OCI-M2 (cell line): Measurements from ENCODE around the gene CCNE1.
"Not testable (repeated sequence)": the region's sequence is repeated elsewhere in the genome, so short reads cannot be mapped to it uniquely, and the experiment has no call there.

Experiments used
- DNase-seq: peaks from one replicate; lab custom pipeline; 2025; ENCODE audit not compliant: unreplicated experiment; lab: John Stamatoyannopoulos, UW

The CCNE1 gene

DNA sequence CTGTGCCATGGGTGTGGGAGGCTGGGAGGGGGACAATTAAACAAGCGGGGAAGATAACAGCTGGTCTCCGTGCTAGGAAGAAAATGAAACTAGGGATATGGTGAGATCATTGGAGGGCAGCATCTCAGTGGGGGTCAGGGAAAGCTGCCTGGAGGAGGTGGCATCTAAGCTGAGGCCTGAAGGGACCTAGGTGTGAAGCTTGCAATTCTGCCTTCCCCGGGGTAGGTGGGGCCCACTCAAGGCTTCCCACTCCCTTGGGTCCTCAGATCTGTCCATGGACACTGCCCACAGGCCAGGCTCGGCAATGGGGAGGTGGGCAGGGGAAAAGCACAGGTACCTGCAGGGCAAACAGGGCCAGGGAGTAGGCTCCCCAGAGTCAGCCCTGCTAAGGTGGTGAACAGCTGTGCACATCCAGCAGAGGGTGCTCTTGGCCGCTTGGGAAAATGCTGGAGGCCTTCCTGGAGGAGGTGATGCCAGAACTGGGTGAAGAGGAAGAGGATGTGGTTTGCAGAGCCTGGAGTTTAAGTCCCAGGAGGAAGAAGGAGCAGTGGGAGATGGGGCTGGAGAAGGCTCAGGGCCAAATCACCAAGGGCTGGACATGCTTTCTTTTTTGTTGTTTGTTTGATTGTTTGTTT is 25.7 kb upstream of the CCNE1 start:
- no peak for DNase-seq

- no peak for DNase-seq
Observed at GRCh38 chr19:29787281-29787680, 24.5 kb upstream of the CCNE1 start.

GRCh38 chr19:29789007-29789406 is 22.8 kb upstream of the CCNE1 start:
- DNase-seq: no peak

GRCh38 chr19:29793116-29793727 is 18.6 kb upstream of the CCNE1 start:
- no peak for DNase-seq

DNA sequence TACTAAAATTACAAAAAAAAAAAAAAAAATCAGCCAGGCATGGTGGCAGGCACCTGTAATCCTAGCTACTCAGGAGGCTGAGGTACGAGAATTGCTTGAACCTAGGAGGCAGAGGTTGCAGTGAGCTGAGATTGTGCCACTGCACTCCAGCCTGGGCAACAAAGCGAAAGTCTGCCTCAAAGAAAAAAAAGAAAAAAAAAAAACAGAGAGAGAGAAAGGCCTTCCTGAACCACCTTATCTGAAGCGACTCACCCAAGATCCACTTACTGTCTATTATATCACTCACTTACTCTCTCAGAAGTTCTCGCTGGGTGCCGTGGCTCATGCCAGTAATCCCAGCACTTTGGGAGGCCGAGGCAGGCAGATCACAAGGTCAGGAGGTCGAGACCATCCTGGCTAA is 17.3 kb upstream of the CCNE1 start:
- not testable (repeated sequence) for DNase-seq

- DNase-seq: no peak
Observed at GRCh38 chr19:29795461-29796172, 16.2 kb upstream of the CCNE1 start.

- DNase-seq: no peak
Observed at GRCh38 chr19:29796173-29796573, 15.6 kb upstream of the CCNE1 start.

GRCh38 chr19:29798774-29799497 is 12.9 kb upstream of the CCNE1 start:
- no peak for DNase-seq

- no peak for DNase-seq
Observed at GRCh38 chr19:29800100-29800825, 11.5 kb upstream of the CCNE1 start.

- not testable (repeated sequence) for DNase-seq
Observed at GRCh38 chr19:29803951-29804350, 7.8 kb upstream of the CCNE1 start.

DNA sequence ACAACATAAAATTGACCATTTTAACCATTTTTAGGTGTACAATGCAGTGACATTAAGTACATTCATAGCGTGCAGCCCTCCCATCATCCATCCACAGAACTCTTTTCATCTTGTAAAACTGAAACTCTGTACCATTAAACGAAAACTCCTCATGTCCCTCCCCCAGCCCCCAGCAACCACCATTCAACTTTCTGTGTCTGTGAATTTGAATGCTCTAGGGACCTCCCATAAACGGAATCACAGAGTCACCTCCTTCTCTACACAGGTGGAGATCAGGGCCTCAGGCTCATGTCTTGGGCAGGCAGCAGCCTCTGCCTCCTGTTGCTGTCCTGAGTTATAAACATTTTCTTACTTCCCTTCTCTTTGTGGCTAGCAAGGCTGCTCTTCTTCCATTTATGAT is 7.3 kb upstream of the CCNE1 start:
- no peak for DNase-seq

GRCh38 chr19:29805031-29805965 is 6.5 kb upstream of the CCNE1 start:
- no peak for DNase-seq

DNA sequence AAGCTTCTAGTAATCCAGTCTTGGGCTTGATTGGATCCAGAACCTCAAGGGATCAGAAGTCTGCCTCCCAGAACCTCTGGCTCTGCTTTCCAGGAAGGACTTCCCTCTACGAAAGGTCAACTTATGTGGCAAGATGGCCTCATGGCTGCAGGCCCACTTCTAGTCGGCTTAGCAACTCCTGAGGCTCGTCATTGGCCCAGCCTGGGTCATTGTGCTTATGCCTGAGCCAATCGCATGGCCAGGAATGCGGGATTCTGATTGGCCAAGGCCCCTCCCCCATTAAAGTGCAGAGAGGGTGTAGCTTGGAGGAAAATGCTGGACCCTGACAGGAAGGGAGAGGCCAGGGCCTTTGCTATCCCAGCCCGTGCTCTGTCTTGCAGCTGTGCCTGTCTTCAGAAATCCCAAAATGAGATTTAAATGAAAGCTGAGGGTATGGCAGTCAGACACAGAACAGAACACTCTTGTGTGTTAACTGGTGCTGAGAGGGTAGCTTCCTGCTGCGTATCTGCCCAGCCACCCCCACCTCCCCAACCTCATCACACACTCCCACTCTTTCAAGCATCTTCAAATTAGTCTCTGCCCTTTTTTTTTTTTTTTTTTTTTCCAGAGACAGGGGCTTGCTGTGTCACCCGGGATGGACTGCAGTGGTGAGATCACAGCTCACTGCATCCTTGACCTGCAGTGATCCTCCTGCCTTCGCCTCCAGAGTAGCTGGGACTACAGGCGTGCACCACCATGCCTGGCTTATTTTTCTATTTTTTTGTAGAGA is 5.5 kb upstream of the CCNE1 start:
- no peak for DNase-seq

- no peak for DNase-seq
Observed at GRCh38 chr19:29807178-29807577, 4.6 kb upstream of the CCNE1 start.

GRCh38 chr19:29807870-29808405 is 3.9 kb upstream of the CCNE1 start:
- DNase-seq: no peak

GRCh38 chr19:29809795-29810503 is 1.8 kb upstream of the CCNE1 start:
- DNase-seq: no peak

- no peak for DNase-seq
Observed at GRCh38 chr19:29810504-29810871, 1.3 kb upstream of the CCNE1 start.

- no peak for DNase-seq
Observed at GRCh38 chr19:29812080-29812880, 489 bp downstream of the CCNE1 start.
